Spleen (tissue), 11 donors: ENCODE results near the gene LDLRAD4. TPM values are rescaled to one million over a fixed set of nuclear protein-coding genes. Genes with fewer than 3 reads are reported as not detected.

Source experiments
- DNase-seq: peaks from one replicate; pipeline ENCODE4 v3.0.0-alpha.2; 2020
- H3K27ac ChIP-seq, 8 donors: fragments of 200-600 bp; sonication (generic) in 7 of 8; 1 replicate in 4 of 8; 2 replicates in 4 of 8; pipeline versions ENCODE4 v1.5.0 to v1.8.0; 2016 to 2021; ENCODE audit warnings: inconsistent platforms in 4 of 8, mild to moderate bottlenecking in 4 of 8, moderate library complexity in 1 of 8
- H3K27me3 ChIP-seq, 7 donors: fragments of 200-600 bp; sonication (generic) in 6 of 7; replicated peaks in 1 of 7; 1 replicate in 4 of 7; 2 replicates in 3 of 7; pipeline versions ENCODE4 v1.5.0 to v1.8.0; 2016 to 2021; ENCODE audit warnings: inconsistent platforms in 3 of 7, mild to moderate bottlenecking in 1 of 7
- H3K36me3 ChIP-seq, 6 donors: fragments of 200-600 bp; sonication (generic) in 5 of 6; 1 replicate in 4 of 6; 2 replicates in 2 of 6; pipeline versions ENCODE4 v1.5.0 to v1.8.0; 2016 to 2021; ENCODE audit warnings: inconsistent platforms in 2 of 6
- H3K4me1 ChIP-seq, 6 donors: fragments of 200-600 bp; sonication (generic) in 5 of 6; 1 replicate in 3 of 6; 2 replicates in 3 of 6; pipeline versions ENCODE4 v1.5.0 to v1.8.0; 2016 to 2021; ENCODE audit warnings: inconsistent platforms in 3 of 6
- H3K4me3 ChIP-seq, 8 donors: fragments of 200-600 bp; sonication (generic) in 7 of 8; 1 replicate in 4 of 8; 2 replicates in 4 of 8; pipeline versions ENCODE4 v1.5.0 to v1.8.0; 2016 to 2021; ENCODE audit warnings: inconsistent platforms in 4 of 8, mild to moderate bottlenecking in 4 of 8, moderate library complexity in 2 of 8
- H3K9me3 ChIP-seq, 8 donors: fragments of 200-600 bp; sonication (generic) in 7 of 8; 1 replicate in 4 of 8; 2 replicates in 4 of 8; pipeline versions ENCODE4 v1.5.0 to v1.8.0; 2016 to 2021; ENCODE audit warnings: inconsistent platforms in 4 of 8
- POLR2A ChIP-seq, 3 donors: fragments of 450-650 bp; IDR thresholded peaks; one replicate each; pipeline ENCODE4 v1.5.1; 2017; ENCODE audit warnings: antibody characterized with exemption in 3 of 3, mild to moderate bottlenecking in 1 of 3
- POLR2AphosphoS5 ChIP-seq, 3 donors: sonication (generic); formaldehyde crosslinking; IDR thresholded peaks; one replicate each; pipeline ENCODE4 v1.5.1; 2017; ENCODE audit warnings: antibody characterized with exemption in 3 of 3
- WGBS, 5 donors: extraction: QIAGEN DNeasy Blood & Tissue Kit in 3 of 5; methylation state at CpG; one replicate each; pipeline versions ENCODE4 v1.1.5 to v1.1.7; 2013 to 2018; 5-methylcytosine and 5-hydroxymethylcytosine counted together
- intact Hi-C: fragments of 100-400 bp; cut with DNase I; formaldehyde crosslinking; loops from one replicate; pipeline ENCODE4 v1.15.0; 2023; ENCODE audit warnings: low total_unique reads
- polyA plus RNA-seq, 3 donors: library from polyadenylated mRNA; stranded (reverse); fragments of 200-250 nt; gene quantifications; one replicate each; pipeline ENCODE4 v1.2.1, GENCODE V29; 2013
- total RNA-seq, 7 donors: library from RNA; depleted of rRNA in 3 of 7; stranded (reverse); fragments of >200 nt in 3 of 7; fragmentation: NEBNext Ultra II Directional in 4 of 7; extraction: Animal tissue kit (Norgen Biotek cat#: 25700) in 4 of 7; gene quantifications; one replicate each; pipeline versions ENCODE4 v1.1.0 to v1.2.1, GENCODE V29; 2016 to 2021
- TF ChIP-seq, protein P1 (sequence below), 11 experiments: fragments of 200-600 bp in 7 of 11; fragments of 450-650 bp in 4 of 11; sonication (generic) in 4 of 11; IDR thresholded peaks in 8 of 11; conservative IDR thresholded peaks in 3 of 11; 1 replicate in 7 of 11; 2 replicates in 4 of 11; pipeline versions ENCODE4 v1.4.0 to v1.8.0; 2016 to 2021; ENCODE audit warnings: antibody characterized with exemption in 11 of 11, inconsistent platforms in 4 of 11, mild to moderate bottlenecking in 1 of 11
- donor health status: healthy with polysubstance abuse.
- donor health status: DM: no; HTN: no; CAD: no; lungs with moderate emphysema.
- donor health status: DM: no; HTN: no; CAD: no.
- donor health status: Bipolar disorder and iron deficiency.
- donor health status: healthy.
- donor health status: DM: no; HTN: no; CAD: no.
- donor health status: DM: yes; HTN: yes; CAD: no.

The LDLRAD4 gene
- total and polyA plus RNA-seq, 10 donors: 4.5 to 80.8 (median 46.4) TPM

DNA sequence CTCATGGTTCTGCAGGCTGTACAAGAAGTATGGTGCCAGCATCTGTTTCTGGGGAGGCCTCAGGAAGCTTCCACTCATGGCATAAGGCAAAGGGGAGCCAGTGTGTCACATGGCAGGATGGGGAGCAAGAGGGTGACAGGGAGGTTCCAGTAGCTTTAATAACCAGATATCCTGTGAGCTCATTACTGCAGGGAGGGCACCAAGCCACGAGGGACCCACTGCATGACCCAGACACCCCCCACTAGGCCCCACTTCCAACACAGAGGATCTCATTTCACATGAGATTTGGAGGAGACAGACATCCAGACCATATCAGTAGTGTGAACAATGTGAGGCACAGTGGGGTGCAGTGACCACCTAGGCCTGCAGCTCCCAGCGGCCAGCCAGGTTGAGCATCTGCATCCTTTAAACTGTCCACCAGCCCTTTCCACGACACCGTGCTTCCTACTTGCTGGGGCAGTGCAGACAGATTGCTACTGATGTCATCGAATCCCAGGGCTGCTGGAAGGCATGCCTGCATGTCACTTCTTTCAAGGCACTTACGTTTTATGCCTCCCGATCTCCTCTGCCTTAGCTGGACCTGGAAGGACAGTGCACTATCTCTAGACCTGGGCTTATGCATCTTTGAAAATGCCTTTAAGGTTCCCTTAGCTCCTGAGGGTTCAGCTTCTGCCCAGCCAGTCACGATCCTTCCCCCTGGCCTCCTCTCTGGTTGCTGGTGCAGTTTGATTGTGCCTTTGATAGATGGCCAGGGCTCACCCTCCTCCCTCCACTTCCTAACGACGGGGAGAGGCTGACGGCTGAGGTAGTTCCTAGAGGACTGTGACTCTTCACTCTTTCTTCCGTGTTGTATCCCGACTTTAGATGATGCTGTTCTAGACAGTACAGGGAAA lies 333.5 kb downstream of the LDLRAD4 start:
- Histone ChIP-seq H3K27ac (no peak overlapping the region), H3K27me3 (no peaks in the 10 kb centered on the region), H3K36me3 (peaks cover 0 to 4% (median 0%) of the 10 kb centered on the region in 6 donors), H3K4me1 (peaks cover 0 to 24% (median 18%) of the 10 kb centered on the region in 6 donors), H3K9me3 (no peaks in the 10 kb centered on the region), H3K4me3 (no peak overlapping the region)
- TF ChIP-seq, protein P1, sequence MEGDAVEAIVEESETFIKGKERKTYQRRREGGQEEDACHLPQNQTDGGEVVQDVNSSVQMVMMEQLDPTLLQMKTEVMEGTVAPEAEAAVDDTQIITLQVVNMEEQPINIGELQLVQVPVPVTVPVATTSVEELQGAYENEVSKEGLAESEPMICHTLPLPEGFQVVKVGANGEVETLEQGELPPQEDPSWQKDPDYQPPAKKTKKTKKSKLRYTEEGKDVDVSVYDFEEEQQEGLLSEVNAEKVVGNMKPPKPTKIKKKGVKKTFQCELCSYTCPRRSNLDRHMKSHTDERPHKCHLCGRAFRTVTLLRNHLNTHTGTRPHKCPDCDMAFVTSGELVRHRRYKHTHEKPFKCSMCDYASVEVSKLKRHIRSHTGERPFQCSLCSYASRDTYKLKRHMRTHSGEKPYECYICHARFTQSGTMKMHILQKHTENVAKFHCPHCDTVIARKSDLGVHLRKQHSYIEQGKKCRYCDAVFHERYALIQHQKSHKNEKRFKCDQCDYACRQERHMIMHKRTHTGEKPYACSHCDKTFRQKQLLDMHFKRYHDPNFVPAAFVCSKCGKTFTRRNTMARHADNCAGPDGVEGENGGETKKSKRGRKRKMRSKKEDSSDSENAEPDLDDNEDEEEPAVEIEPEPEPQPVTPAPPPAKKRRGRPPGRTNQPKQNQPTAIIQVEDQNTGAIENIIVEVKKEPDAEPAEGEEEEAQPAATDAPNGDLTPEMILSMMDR (IDR thresholded peaks at IDR 0.05 in 8 of 11, conservative IDR thresholded peaks at IDR 0.05 in 3 of 11): no peak
- TF ChIP-seq POLR2A (IDR thresholded peaks at IDR 0.05): no peak
- TF ChIP-seq POLR2AphosphoS5 (IDR thresholded peaks at IDR 0.05): no peak
- WGBS, 5 donors: 54 to 67% (median 63%) methylated on average over 13 of the region's 13 CpGs
- DNase-seq: no peak
- intact Hi-C loops: no loop called here

DNA sequence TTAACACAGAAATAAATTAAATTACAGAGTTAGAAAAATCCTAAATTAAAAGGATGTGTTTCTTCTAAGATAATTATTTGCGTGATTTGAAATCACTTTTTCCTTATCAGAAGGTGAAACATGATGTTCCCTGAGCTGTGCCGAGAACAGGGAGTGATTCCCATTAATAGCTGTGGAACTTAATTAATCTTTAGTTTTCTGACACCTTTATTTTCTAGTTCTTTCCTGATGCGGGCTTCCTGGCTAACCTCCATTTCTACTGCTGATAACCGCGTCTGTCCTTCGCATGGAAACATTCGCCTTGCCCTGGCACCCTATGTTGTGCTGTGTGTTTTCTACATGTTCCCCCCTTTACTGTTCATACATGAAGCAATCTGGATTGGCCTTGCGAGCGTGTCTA lies 334.9 kb downstream of the LDLRAD4 start:
- intact Hi-C loops: no loop called here
- no peak overlapping the region for H3K27ac ChIP-seq

DNA sequence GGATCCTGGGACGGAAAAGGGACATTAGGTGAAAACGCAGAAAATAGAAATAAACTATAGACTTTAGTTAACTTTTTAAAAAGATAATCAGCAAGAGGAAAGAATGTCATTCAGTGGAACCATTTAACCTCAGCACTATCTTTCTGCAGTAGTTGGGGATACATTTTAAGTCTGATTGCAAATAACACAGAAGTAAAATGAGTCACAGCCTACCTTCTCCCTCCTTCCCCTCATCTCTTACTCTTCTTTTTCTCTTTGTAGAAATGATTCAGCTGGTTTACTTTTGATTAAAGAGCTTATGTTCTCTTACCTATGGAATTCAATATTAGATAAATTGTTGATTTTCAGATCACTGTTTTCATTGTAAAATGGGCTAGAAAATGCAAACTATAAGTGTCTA lies 336.6 kb downstream of the LDLRAD4 start:
- 89 to 100% (median 95%) methylated on average over 2 of the region's 2 CpGs for WGBS, 5 donors
- Histone ChIP-seq H3K4me1 (peaks cover 6 to 18% (median 10%) of the 10 kb centered on the region in 6 donors), H3K27ac (no peak overlapping the region), H3K36me3 (no peaks in the 10 kb centered on the region), H3K4me3 (no peak overlapping the region), H3K9me3 (no peaks in the 10 kb centered on the region), H3K27me3 (no peaks in the 10 kb centered on the region)
- no peak for DNase-seq
- TF ChIP-seq, protein P1 (IDR thresholded peaks at IDR 0.05 in 8 of 11, conservative IDR thresholded peaks at IDR 0.05 in 3 of 11): no peak
- TF ChIP-seq POLR2A (IDR thresholded peaks at IDR 0.05) (no peak), POLR2AphosphoS5 (IDR thresholded peaks at IDR 0.05) (no peak)
- intact Hi-C loops: loop anchor here (5.0 kb wide), 1 partner anchor 77 kb away; no protein-coding TSS in a partner anchor

More for the DNA sequence above, 334.9 kb downstream of the LDLRAD4 start:
- H3K27me3 ChIP-seq: no peaks in the 10 kb centered on the region
- TF ChIP-seq POLR2A (IDR thresholded peaks at IDR 0.05) (no peak), POLR2AphosphoS5 (IDR thresholded peaks at IDR 0.05) (no peak)
- TF ChIP-seq, protein P1 (IDR thresholded peaks at IDR 0.05 in 8 of 11, conservative IDR thresholded peaks at IDR 0.05 in 3 of 11): no peak
- 84 to 91% (median 90%) methylated on average over 9 of the region's 9 CpGs for WGBS, 5 donors
- no peak for DNase-seq
- no peaks in the 10 kb centered on the region for H3K36me3 ChIP-seq
- peaks cover 6 to 29% (median 23%) of the 10 kb centered on the region in 6 donors for H3K4me1 ChIP-seq
- H3K9me3 ChIP-seq: no peaks in the 10 kb centered on the region
- H3K4me3 ChIP-seq: no peak overlapping the region

DNA sequence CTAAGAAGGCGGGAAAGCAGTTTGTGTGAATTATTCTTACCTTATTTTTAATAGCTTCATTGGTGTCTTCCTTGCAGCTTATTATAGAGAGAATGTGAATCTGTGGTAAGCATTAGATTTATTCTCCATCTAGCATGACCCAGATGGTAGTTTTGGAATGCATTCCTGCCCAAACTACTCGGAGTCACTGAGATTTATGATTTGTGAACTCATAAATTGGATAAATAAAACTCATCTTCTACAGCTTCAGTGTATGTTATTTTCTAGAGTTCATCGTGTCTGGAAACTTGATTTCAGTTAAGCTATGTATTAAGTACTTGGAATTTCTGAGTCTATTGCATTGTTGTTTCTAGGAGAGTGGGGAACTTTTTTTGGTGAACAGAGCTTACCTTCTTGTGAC lies 337.3 kb downstream of the LDLRAD4 start:
- no peaks in the 10 kb centered on the region for H3K36me3 ChIP-seq
- 50 to 90% (median 88%) methylated on average over 3 of the region's 3 CpGs for WGBS, 5 donors
- TF ChIP-seq POLR2AphosphoS5 (IDR thresholded peaks at IDR 0.05) (no peak), POLR2A (IDR thresholded peaks at IDR 0.05) (no peak)
- TF ChIP-seq, protein P1 (IDR thresholded peaks at IDR 0.05 in 8 of 11, conservative IDR thresholded peaks at IDR 0.05 in 3 of 11): no peak
- peaks cover 6 to 17% (median 9%) of the 10 kb centered on the region in 6 donors for H3K4me1 ChIP-seq
- no peak overlapping the region for H3K27ac ChIP-seq
- no peaks in the 10 kb centered on the region for H3K27me3 ChIP-seq
- no peak overlapping the region for H3K4me3 ChIP-seq
- intact Hi-C loops: loop anchor here (5.0 kb wide), 1 partner anchor 76 kb away; no protein-coding TSS in a partner anchor
- H3K9me3 ChIP-seq: no peaks in the 10 kb centered on the region
- no peak for DNase-seq
